Aorta (tissue), 4 donors: ENCODE data around the gene DCAF7. TPM values are rescaled to one million over a fixed set of nuclear protein-coding genes. Genes with fewer than 3 reads are reported as not detected.

Source experiments
- polyA plus RNA-seq, 2 donors: library from polyadenylated mRNA; stranded (reverse); fragments of 200-250 nt; gene quantifications; one replicate each; pipeline ENCODE4 v1.2.3, GENCODE V29; 2013
- total RNA-seq, 2 donors: library from RNA; stranded (reverse); fragmentation: NEBNext Ultra II Directional; extraction: Animal tissue kit (Norgen Biotek cat#: 25700); gene quantifications; one replicate each; pipeline ENCODE4 v1.2.1, GENCODE V29; 2021
- donor health status: healthy with polysubstance abuse.
- donor health status: Bipolar disorder and iron deficiency.
- donor health status: DM: no; HTN: no; CAD: no.
- donor health status: DM: yes; HTN: yes; CAD: no.

DCAF7 gene
- total and polyA plus RNA-seq, 4 donors: 11.0 to 52.7 (median 27.0) TPM

Other genes with a start within 250 kb of the DCAF7 start
- 10 to 100 TPM; 13.2 to 31.6 TPM for gene CYB561, start 104.2 kb upstream of the DCAF7 start, total RNA-seq
- 10 to 100 TPM in 1 of 2 donors, 1 to 10 TPM in 1; 7.1 to 17.6 TPM for gene CYB561, start 104.2 kb upstream of the DCAF7 start, polyA plus RNA-seq
- 10 to 100 TPM in 1 of 2 donors, 1 to 10 TPM in 1; 6.6 to 30.5 TPM for gene ACE, start 73.4 kb upstream of the DCAF7 start, total RNA-seq
- gene ACE, start 73.4 kb upstream of the DCAF7 start, polyA plus RNA-seq: 10 to 100 TPM in 1 of 2 donors, under 1 TPM in 1; 0.72 to 15.9 TPM
- gene KCNH6, start 27.1 kb upstream of the DCAF7 start, total RNA-seq: not detected
- gene KCNH6, start 27.1 kb upstream of the DCAF7 start, polyA plus RNA-seq: not detected
- 10 to 100 TPM; 10.8 to 11.0 TPM for gene TACO1, start 50.4 kb downstream of the DCAF7 start, total RNA-seq
- gene TACO1, start 50.4 kb downstream of the DCAF7 start, polyA plus RNA-seq: 10 to 100 TPM; 13.1 to 17.5 TPM
- 10 to 100 TPM; 54.5 to 83.2 TPM for gene MAP3K3, start 71.9 kb downstream of the DCAF7 start, total RNA-seq
- 10 to 100 TPM; 16.2 to 40.4 TPM for gene MAP3K3, start 71.9 kb downstream of the DCAF7 start, polyA plus RNA-seq
- 10 to 100 TPM; 15.6 to 23.1 TPM for gene LIMD2, start 149.6 kb downstream of the DCAF7 start, total RNA-seq
- gene LIMD2, start 149.6 kb downstream of the DCAF7 start, polyA plus RNA-seq: 10 to 100 TPM; 20.8 to 23.1 TPM
- gene STRADA, start 191.3 kb downstream of the DCAF7 start, total RNA-seq: 10 to 100 TPM; 39.0 to 63.8 TPM
- gene STRADA, start 191.3 kb downstream of the DCAF7 start, polyA plus RNA-seq: 10 to 100 TPM; 10.8 to 43.0 TPM
- 10 to 100 TPM; 62.7 to 65.8 TPM for gene CCDC47, start 223.1 kb downstream of the DCAF7 start, total RNA-seq
- gene CCDC47, start 223.1 kb downstream of the DCAF7 start, polyA plus RNA-seq: 10 to 100 TPM; 27.9 to 35.2 TPM
- 100 to 1,000 TPM; 120 to 136 TPM for gene DDX42, start 223.7 kb downstream of the DCAF7 start, total RNA-seq
- 10 to 100 TPM; 63.7 to 89.3 TPM for gene DDX42, start 223.7 kb downstream of the DCAF7 start, polyA plus RNA-seq